IMR-90 (cell line): Measurements from ENCODE around the gene PPP1R14D. TPM values are rescaled to one million over a fixed set of nuclear protein-coding genes. Genes with fewer than 3 reads are reported as not detected.

Experiments
- ATAC-seq: fragments of 200-7000 bp; cut with Tn5 transposase; 2 replicates; pipeline ENCODE4 v1.9.1; 2020; ENCODE audit warnings: low read depth, mild to moderate bottlenecking, moderate library complexity
- BruUV-seq: library from RNA; stranded (reverse); fragments of 400-500 nt; replicated peaks from 2 replicates; lab custom pipeline; 2021; lab: Mats Ljungman, UMichigan
- CTCF ChIA-PET: fragments of 300-600 bp; formaldehyde crosslinking; extraction: SDS; loops from one replicate; lab custom pipeline; 2021; ENCODE audit warnings: antibody characterized with exemption; lab: Yijun Ruan, JAX
- POLR2A ChIA-PET: fragments of 300-600 bp; sonication (Branson Sonifier 250); formaldehyde crosslinking; loops from one replicate; lab custom pipeline; 2022; ENCODE audit warnings: antibody characterized with exemption; ENCODE audit not compliant: unreplicated experiment; lab: Charles Lee
- DNase-seq: peaks from one replicate; pipeline ENCODE4 v3.0.0; 2013
- H2AFZ ChIP-seq: replicated peaks from 2 replicates; pipeline ENCODE3; 2013; ENCODE audit warnings: low read length, mild to moderate bottlenecking; ENCODE audit not compliant: poor library complexity
- H2AK5ac ChIP-seq: 2 replicates; pipeline ENCODE4 v1.6.1; 2013; ENCODE audit warnings: low read depth, low read length, inconsistent platforms
- H2AK9ac ChIP-seq: replicated peaks from 2 replicates; pipeline ENCODE3; 2013; ENCODE audit warnings: mild to moderate bottlenecking, low read depth, low read length, moderate library complexity; ENCODE audit not compliant: poor library complexity
- H2BK120ac ChIP-seq: 2 replicates; pipeline ENCODE4 v1.6.1; 2013; ENCODE audit warnings: low read depth, low read length, inconsistent platforms
- H2BK15ac ChIP-seq: 3 replicates; pipeline ENCODE4 v1.6.1; 2013; ENCODE audit warnings: low read depth, low read length, inconsistent platforms
- H2BK20ac ChIP-seq: 2 replicates; pipeline ENCODE4 v1.6.1; 2013; ENCODE audit warnings: low read depth, mild to moderate bottlenecking, inconsistent platforms, low read length, moderate library complexity
- H2BK5ac ChIP-seq: 2 replicates; pipeline ENCODE4 v1.6.1; 2013; ENCODE audit warnings: mild to moderate bottlenecking, low read depth, low read length, inconsistent platforms; ENCODE audit not compliant: poor library complexity, severe bottlenecking
- H3K14ac ChIP-seq: replicated peaks from 2 replicates; pipeline ENCODE4 v1.6.1; 2013; ENCODE audit warnings: low read depth, low read length, inconsistent platforms
- H3K18ac ChIP-seq: 2 replicates; pipeline ENCODE4 v1.6.1; 2013; ENCODE audit warnings: low read depth, low read length, control low read depth
- H3K23ac ChIP-seq: 2 replicates; pipeline ENCODE4 v1.6.1; 2013; ENCODE audit warnings: low read depth, low read length, inconsistent platforms
- H3K27ac ChIP-seq: 2 replicates; pipeline ENCODE4 v1.5.1; 2013; ENCODE audit warnings: mild to moderate bottlenecking, control low read depth, low read length; ENCODE audit not compliant: insufficient read depth
- H3K27me3 ChIP-seq: 2 replicates; pipeline ENCODE4 v1.6.1; 2013; ENCODE audit warnings: low read length; ENCODE audit not compliant: control insufficient read depth, insufficient read depth
- H3K36me3 ChIP-seq: 2 replicates; pipeline ENCODE4 v1.6.1; 2013; ENCODE audit warnings: low read length, mixed read lengths; ENCODE audit not compliant: control insufficient read depth, insufficient read depth
- H3K4ac ChIP-seq: 2 replicates; pipeline ENCODE4 v1.6.1; 2013; ENCODE audit warnings: low read depth, low read length, inconsistent platforms
- H3K4me1 ChIP-seq: 2 replicates; pipeline ENCODE4 v1.6.1; 2013; ENCODE audit warnings: low read length, mixed read lengths; ENCODE audit not compliant: control insufficient read depth, insufficient read depth
- H3K4me2 ChIP-seq: 2 replicates; pipeline ENCODE4 v1.6.1; 2013; ENCODE audit warnings: low read depth, mild to moderate bottlenecking, control low read depth, low read length, moderate library complexity
- H3K4me3 ChIP-seq: 2 replicates; pipeline ENCODE4 v1.5.1; 2013; ENCODE audit warnings: low read depth, mild to moderate bottlenecking, control low read depth, low read length, moderate library complexity; ENCODE audit not compliant: insufficient read depth
- H3K56ac ChIP-seq: 2 replicates; pipeline ENCODE4 v1.6.1; 2013; ENCODE audit warnings: low read length, inconsistent platforms; ENCODE audit not compliant: insufficient read depth; ENCODE audit errors: extremely low read depth
- H3K79me1 ChIP-seq, 2 experiments: 2 replicates each; pipeline ENCODE4 v1.6.1; 2013; ENCODE audit warnings: low read length in 2 of 2, inconsistent platforms in 1 of 2, low read depth in 1 of 2
- H3K9ac ChIP-seq: 2 replicates; pipeline ENCODE4 v1.6.1; 2013; ENCODE audit warnings: low read depth, low read length, control low read depth
- H3K9me1 ChIP-seq: 2 replicates; pipeline ENCODE4 v1.6.1; 2013; ENCODE audit warnings: low read length, inconsistent platforms; ENCODE audit not compliant: insufficient read depth
- H3K9me3 ChIP-seq: 2 replicates; pipeline ENCODE4 v1.6.1; 2013; ENCODE audit warnings: low read length; ENCODE audit not compliant: control insufficient read depth, insufficient read depth
- H4K20me1 ChIP-seq: 2 replicates; pipeline ENCODE4 v1.6.1; 2013; ENCODE audit warnings: low read length, inconsistent platforms; ENCODE audit not compliant: insufficient read depth
- H4K5ac ChIP-seq: 2 replicates; pipeline ENCODE4 v1.6.1; 2013; ENCODE audit warnings: mild to moderate bottlenecking, low read depth, low read length, control low read depth
- H4K8ac ChIP-seq, 2 experiments: 2 replicates each; pipeline ENCODE4 v1.6.1; 2013; ENCODE audit warnings: low read depth in 2 of 2, low read length in 2 of 2, control low read depth in 1 of 2, inconsistent platforms in 1 of 2
- H4K91ac ChIP-seq: 2 replicates; pipeline ENCODE4 v1.6.1; 2013; ENCODE audit warnings: low read depth, low read length, inconsistent platforms; ENCODE audit not compliant: insufficient read depth
- BHLHE40 ChIP-seq: fragments of 150-350 bp; IDR thresholded peaks from 2 replicates; pipeline ENCODE4 v1.6.1; 2016; ENCODE audit warnings: mild to moderate bottlenecking, low read depth, low read length
- CEBPB ChIP-seq: IDR thresholded peaks from 2 replicates; pipeline ENCODE4 v1.6.1; 2012; ENCODE audit warnings: low read depth, low read length, improper control_type of control experiment
- CHD1 ChIP-seq: IDR thresholded peaks from 2 replicates; pipeline ENCODE4 v1.6.1; 2012; ENCODE audit warnings: low read depth, low read length, improper control_type of control experiment
- CTCF ChIP-seq: conservative IDR thresholded peaks from 2 replicates; pipeline ENCODE4 v1.5.1; 2012; ENCODE audit warnings: mild to moderate bottlenecking, low read depth, low read length, improper control_type of control experiment
- ELK1 ChIP-seq: fragments of 150-350 bp; IDR thresholded peaks from 2 replicates; pipeline ENCODE4 v1.6.1; 2016; ENCODE audit warnings: low read depth, mild to moderate bottlenecking, low read length, moderate library complexity, borderline replicate concordance
- FOS ChIP-seq: fragments of 150-350 bp; IDR thresholded peaks from 2 replicates; pipeline ENCODE4 v1.6.1; 2016; ENCODE audit warnings: low read depth, low read length
- MAFK ChIP-seq: IDR thresholded peaks from 2 replicates; pipeline ENCODE4 v1.6.1; 2012; ENCODE audit warnings: low read depth, low read length, improper control_type of control experiment
- MAZ ChIP-seq: IDR thresholded peaks from 2 replicates; pipeline ENCODE4 v1.6.1; 2012; ENCODE audit warnings: low read depth, mild to moderate bottlenecking, low read length, improper control_type of control experiment, moderate library complexity, borderline replicate concordance
- MXI1 ChIP-seq: IDR thresholded peaks from 2 replicates; pipeline ENCODE4 v1.6.1; 2012; ENCODE audit warnings: low read depth, mild to moderate bottlenecking, low read length, moderate library complexity, borderline replicate concordance
- NFE2L2 ChIP-seq: fragments of 150-350 bp; IDR thresholded peaks from 2 replicates; pipeline ENCODE4 v1.6.1; 2016; ENCODE audit warnings: low read depth, mild to moderate bottlenecking, low read length
- POLR2A ChIP-seq: IDR thresholded peaks from 2 replicates; pipeline ENCODE4 v1.6.1; 2012; ENCODE audit warnings: mild to moderate bottlenecking, low read depth, low read length
- RAD21 ChIP-seq: IDR thresholded peaks from 2 replicates; pipeline ENCODE4 v1.6.1; 2012; ENCODE audit warnings: low read length, improper control_type of control experiment
- RCOR1 ChIP-seq: IDR thresholded peaks from 2 replicates; pipeline ENCODE4 v1.6.1; 2012; ENCODE audit warnings: mild to moderate bottlenecking, low read length, improper control_type of control experiment; ENCODE audit not compliant: insufficient replicate concordance
- RFX5 ChIP-seq: IDR thresholded peaks from 2 replicates; pipeline ENCODE4 v1.8.0; 2012; ENCODE audit warnings: low read depth, mild to moderate bottlenecking, low read length, moderate library complexity
- SMC3 ChIP-seq: fragments of 150-350 bp; IDR thresholded peaks from 2 replicates; pipeline ENCODE4 v1.6.1; 2016; ENCODE audit warnings: low read depth, mild to moderate bottlenecking, antibody characterized with exemption, low read length, moderate library complexity
- USF2 ChIP-seq: fragments of 150-350 bp; IDR thresholded peaks from 2 replicates; pipeline ENCODE4 v1.6.1; 2017; ENCODE audit warnings: mild to moderate bottlenecking, antibody characterized with exemption, low read length, low read depth
- WGBS, 2 experiments: methylation state at CpG; one replicate each; pipeline versions ENCODE4 v1.1.5 to v1.1.7; 2013; ENCODE audit warnings: missing lambda C conversion rate in 2 of 2; ENCODE audit not compliant: insufficient read length in 1 of 2; ENCODE audit errors: extremely low coverage in 2 of 2; 5-methylcytosine and 5-hydroxymethylcytosine counted together
- dilution Hi-C: fragments of 300-500 bp; cut with HindIII; formaldehyde crosslinking; loops from one replicate; pipeline ENCODE4 v1.14.3; 2018; ENCODE audit warnings: low sequenced_read_pairs; ENCODE audit not compliant: unreplicated experiment
- in situ Hi-C: fragments of 300-500 bp; cut with MboI; formaldehyde crosslinking; loops from 3 replicates; pipeline ENCODE4 v1.14.3; 2019; ENCODE audit warnings: low sequenced_read_pairs, inconsistent platforms, mixed read lengths
- intact Hi-C: fragments of 100-400 bp; cut with micrococcal nuclease; formaldehyde crosslinking; loops from 2 replicates; pipeline ENCODE4 v1.10.0; 2022
- polyA plus RNA-seq, 3 experiments: library from polyadenylated mRNA; depleted of rRNA; stranded (reverse); fragments of >200 nt; gene quantifications; 2 replicates each; pipeline ENCODE4 v1.2.3, GENCODE V29; 2012; ENCODE audit warnings: low replicate concordance in 1 of 3
- total RNA-seq: library from RNA; depleted of rRNA; stranded (reverse); fragments of >200 nt; gene quantifications from 2 replicates; pipeline ENCODE4 v1.2.3, GENCODE V29; 2012

PPP1R14D gene
- total and polyA plus RNA-seq, 2 of the 4 experiments (the other 2 are of a cell fraction): not detected

GRCh38 chr15:40831861-40832260 is 3.4 kb upstream of the PPP1R14D start:
- Histone ChIP-seq H2BK5ac (no peak overlapping the region), H3K56ac (no peak overlapping the region), H3K4me1 (no peaks in the 10 kb centered on the region; the same call in 1 of the 2 replicates), H2AFZ (no peak overlapping the region), H3K27ac (no peak overlapping the region), H4K8ac (no peak overlapping the region), H3K23ac (no peak overlapping the region), H3K27me3 (peaks cover 6% of the 10 kb centered on the region; the same call in 1 of the 2 replicates), H2AK5ac (no peak overlapping the region), H2BK20ac (no peak overlapping the region), H3K9ac (no peak overlapping the region), H3K36me3 (no peaks in the 10 kb centered on the region), H4K5ac (no peak overlapping the region), H3K4me2 (no peak overlapping the region), H3K9me3 (no peaks in the 10 kb centered on the region), H2BK15ac (no peak overlapping the region), H3K9me1 (no peaks in the 10 kb centered on the region), H3K79me1 (no peaks in the 10 kb centered on the region), H2BK120ac (no peak overlapping the region), H4K91ac (no peak overlapping the region), H4K20me1 (no peaks in the 10 kb centered on the region), H2AK9ac (no peak overlapping the region), H3K4ac (no peak overlapping the region), H3K4me3 (no peak overlapping the region), H3K18ac (no peak overlapping the region), H3K14ac (no peak overlapping the region)
- ChIA-PET CTCF (no interaction called here), POLR2A (no interaction called here)
- DNase-seq (no peak), ATAC-seq (no peak)
- dilution Hi-C loops (no loop called here), intact Hi-C loops (no loop called here), in situ Hi-C loops (no loop called here)
- BruUV-seq: no TSS peak
- TF ChIP-seq NFE2L2: no peak
- TF ChIP-seq MAFK: no peak
- no peak for TF ChIP-seq ELK1
- TF ChIP-seq CEBPB: no peak
- no peak for TF ChIP-seq BHLHE40
- no peak for TF ChIP-seq POLR2A
- TF ChIP-seq RAD21: no peak
- TF ChIP-seq MAZ: no peak
- TF ChIP-seq RCOR1: no peak
- TF ChIP-seq SMC3: no peak
- no peak for TF ChIP-seq USF2
- no peak for TF ChIP-seq RFX5
- TF ChIP-seq CHD1: no peak
- no peak for TF ChIP-seq FOS
- TF ChIP-seq MXI1: no peak
- TF ChIP-seq CTCF: no peak
- WGBS, 2 experiments: 60% methylated on average over 1 of the region's 1 CpG; no CpG with 5 or more reads in 1 of the 2 experiments
